HepG2 (cell line): ENCODE data around the gene VAPB. TPM values are rescaled to one million over a fixed set of nuclear protein-coding genes. Genes with fewer than 3 reads are reported as not detected.

Experiments
- ARID2 ChIP-seq: sonication (generic); formaldehyde crosslinking; IDR thresholded peaks from 2 replicates; pipeline ENCODE4 v1.8.1; 2022; ENCODE audit warnings: mild to moderate bottlenecking, missing genetic modification reagents, borderline replicate concordance
- BRCA1 ChIP-seq: sonication (generic); formaldehyde crosslinking; IDR thresholded peaks from 2 replicates; pipeline ENCODE4 v1.4.0; 2020; ENCODE audit warnings: missing genetic modification reagents
- EP300 ChIP-seq, 3 experiments: sonication (generic) in 1 of 3; formaldehyde crosslinking in 1 of 3; IDR thresholded peaks; 2 replicates each; pipeline versions ENCODE4 v1.5.1 to v1.6.1; 2011 to 2020; ENCODE audit warnings: low read depth in 2 of 3, low read length in 2 of 3, borderline replicate concordance in 1 of 3, improper control_type of control experiment in 1 of 3, mild to moderate bottlenecking in 1 of 3, missing genetic modification reagents in 1 of 3, moderate library complexity in 1 of 3
- ESRRA ChIP-seq: sonication (generic); formaldehyde crosslinking; IDR thresholded peaks from 2 replicates; pipeline ENCODE4 v1.5.1; 2020; ENCODE audit warnings: mild to moderate bottlenecking, low read depth, missing genetic modification reagents
- FOXP1 ChIP-seq, 2 experiments: fragments of 450-650 bp in 1 of 2; IDR thresholded peaks; 2 replicates each; pipeline ENCODE4 v1.6.1; 2017 to 2018; ENCODE audit warnings: antibody characterized with exemption in 1 of 2
- HES4 ChIP-seq: sonication (generic); formaldehyde crosslinking; IDR thresholded peaks from 2 replicates; pipeline ENCODE4 v1.9.0; 2021; ENCODE audit warnings: mild to moderate bottlenecking, missing genetic modification reagents, borderline replicate concordance
- KLF16 ChIP-seq, 2 experiments: sonication (generic) in 1 of 2; formaldehyde crosslinking in 1 of 2; IDR thresholded peaks; 2 replicates each; pipeline versions ENCODE4 v1.6.1 to v1.8.0; 2016 to 2023; ENCODE audit warnings: missing genetic modification reagents in 2 of 2, missing compliant biosample characterization in 1 of 2
- MTERF4 ChIP-seq: sonication (generic); formaldehyde crosslinking; IDR thresholded peaks from 2 replicates; pipeline ENCODE4 v1.8.0; 2023; ENCODE audit warnings: mild to moderate bottlenecking, missing genetic modification reagents
- NR2F2 ChIP-seq: IDR thresholded peaks from 2 replicates; pipeline ENCODE4 v1.6.1; 2012; ENCODE audit warnings: low read depth, inconsistent platforms, borderline replicate concordance
- SMYD3 ChIP-seq: sonication (generic); formaldehyde crosslinking; IDR thresholded peaks from 2 replicates; pipeline ENCODE4 v1.8.1; 2023; ENCODE audit warnings: mild to moderate bottlenecking, missing genetic modification reagents
- SOX5 ChIP-seq: IDR thresholded peaks from 2 replicates; pipeline ENCODE4 v1.6.1; 2016; ENCODE audit warnings: borderline replicate concordance
- SP2 ChIP-seq: sonication (generic); formaldehyde crosslinking; IDR thresholded peaks from 2 replicates; pipeline ENCODE4 v1.5.1; 2020; ENCODE audit warnings: mild to moderate bottlenecking, missing genetic modification reagents
- SP5 ChIP-seq: IDR thresholded peaks from 2 replicates; pipeline ENCODE4 v1.6.1; 2016; ENCODE audit warnings: low read depth, borderline replicate concordance
- TEAD3 ChIP-seq: optimal IDR thresholded peaks from 2 replicates; pipeline ENCODE3; 2016; ENCODE audit warnings: borderline replicate concordance
- ZMYM2 ChIP-seq: sonication (generic); formaldehyde crosslinking; IDR thresholded peaks from 2 replicates; pipeline ENCODE4 v1.8.0; 2022; ENCODE audit warnings: mild to moderate bottlenecking, missing genetic modification reagents
- ZNF609 ChIP-seq: sonication (generic); formaldehyde crosslinking; IDR thresholded peaks from 2 replicates; pipeline ENCODE4 v1.4.0; 2020; ENCODE audit warnings: mild to moderate bottlenecking, missing genetic modification reagents, borderline replicate concordance
- polyA plus RNA-seq, 8 experiments: library from polyadenylated mRNA; depleted of rRNA in 3 of 8; stranded (reverse) in 7 of 8; unstranded in 1 of 8; fragments of >200 nt; fragmentation: Illumina TruSeq in 4 of 8; extraction: Trizol in 4 of 8; gene quantifications; 2 replicates each; pipeline versions ENCODE4 v1.2.1 to v1.2.3, GENCODE V29; 2011 to 2016; ENCODE audit warnings: low read depth in 4 of 8, missing spikeins in 1 of 8, mixed read lengths in 1 of 8; ENCODE audit not compliant: insufficient read depth in 1 of 8
- total RNA-seq, 5 experiments: library from RNA; depleted of rRNA; stranded (reverse); fragments of >200 nt; fragmentation: Illumina TruSeq; extraction: Trizol; gene quantifications; 2 replicates each; pipeline ENCODE4 v1.2.3, GENCODE V29; 2016; ENCODE audit warnings: low read depth in 1 of 5

The VAPB gene
- total and polyA plus RNA-seq, 2 of the 13 experiments (the other 11 are each of a cell fraction or from before 2014, with no cell fraction given): 18.6 to 48.5 TPM

DNA sequence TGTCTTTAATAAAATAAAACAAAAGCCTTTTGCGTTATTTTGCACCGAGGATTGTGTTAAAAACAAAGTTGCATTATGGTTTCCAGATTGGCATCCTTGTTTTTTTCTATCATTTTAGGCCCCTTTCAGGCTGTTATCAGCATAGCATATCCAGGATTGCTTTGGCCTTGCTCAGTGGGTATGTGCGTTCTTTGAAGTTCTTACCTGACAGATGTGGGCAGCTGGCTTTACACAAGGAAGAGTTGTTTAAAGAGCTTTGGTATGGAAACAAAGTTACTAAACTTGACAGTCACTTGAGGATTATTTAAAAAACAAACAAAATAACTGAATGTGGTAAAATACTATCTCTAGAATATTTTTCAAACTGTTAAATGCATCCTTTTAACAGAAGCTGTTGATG lies 6.6 kb downstream of the VAPB start (continued):
- TF ChIP-seq EP300 (IDR thresholded peaks at IDR 0.05; ENCODE audit: low read depth in 2 of 2, low read length in 2 of 2): peak in 1 of 2 experiments; percentile 43; a peak in 1 of 4 replicates
- TF ChIP-seq EP300 (CRISPR knock-in tag; IDR thresholded peaks at IDR 0.05; ENCODE audit: borderline replicate concordance): peak; percentile 66; the same call in 1 of the 2 replicates
- peak; percentile 87 for TF ChIP-seq TEAD3 (CRISPR knock-in tag)
- peak; percentile 64; the same call in 1 of the 2 replicates for TF ChIP-seq ZNF609
- TF ChIP-seq ESRRA (CRISPR knock-in tag): no peak
- peak; percentile 58; the same call in 1 of the 2 replicates for TF ChIP-seq SOX5 (CRISPR knock-in tag)
- no peak for TF ChIP-seq SP2 (CRISPR knock-in tag)
- TF ChIP-seq MTERF4 (CRISPR knock-in tag): no peak
- no peak for TF ChIP-seq ZMYM2 (CRISPR knock-in tag)
- TF ChIP-seq ARID2 (CRISPR knock-in tag): no peak
- TF ChIP-seq HES4 (CRISPR knock-in tag): no peak
- no peak; the same call in 1 of the 2 replicates for TF ChIP-seq SMYD3 (CRISPR knock-in tag)
- TF ChIP-seq FOXP1 (IDR thresholded peaks at IDR 0.05): no peak
- TF ChIP-seq FOXP1 (CRISPR knock-in tag; IDR thresholded peaks at IDR 0.05): peak; percentile 71
- TF ChIP-seq NR2F2: peak; percentile 59; the same call in 1 of the 2 replicates
- TF ChIP-seq KLF16 (CRISPR knock-in tag; IDR thresholded peaks at IDR 0.05): 0 out of 4 replicates have a peak, but pooled peaks of 1 of the 2 experiments have one; percentile 28
- peak; percentile 59; the same call in 1 of the 2 replicates for TF ChIP-seq SP5
- TF ChIP-seq BRCA1 (CRISPR knock-in tag): no peak
- TF ChIP-seq, all 625 proteins: peak for 51
